B cell (primary cell): ENCODE measurements around the gene BCL2L1. TPM values are rescaled to one million over a fixed set of nuclear protein-coding genes. Genes with fewer than 3 reads are reported as not detected.

Experiments
- ATAC-seq: fragments of 200-7000 bp; cut with Tn5 transposase; one replicate; pipeline ENCODE4 v1.10.0; 2021; ENCODE audit warnings: low read depth, mild to moderate bottlenecking, moderate number of reproducible peaks, moderate library complexity
- CTCF ChIA-PET: fragments of 350-600 bp; sonication (Branson Sonifier 250); formaldehyde crosslinking; loops from one replicate; lab custom pipeline; 2021; ENCODE audit warnings: antibody characterized with exemption, inconsistent platforms; lab: Charles Lee
- POLR2A ChIA-PET: fragments of 350-600 bp; sonication (Branson Sonifier 250); formaldehyde crosslinking; loops from one replicate; lab custom pipeline; 2021; ENCODE audit warnings: antibody characterized with exemption; lab: Charles Lee
- DNase-seq: peaks from one replicate; pipeline ENCODE4 v3.0.0; 2013
- H2AFZ ChIP-seq: 2 replicates; pipeline ENCODE4 v1.6.1; 2012; ENCODE audit warnings: mild to moderate bottlenecking, low read depth, low read length; ENCODE audit not compliant: insufficient read depth, poor library complexity, severe bottlenecking
- H3K27ac ChIP-seq, 2 donors: 1 replicate in 1 of 2; 2 replicates in 1 of 2; pipeline ENCODE4 v1.5.1; 2012 to 2013; ENCODE audit warnings: low read length in 2 of 2, mild to moderate bottlenecking in 2 of 2, moderate library complexity in 1 of 2
- H3K27me3 ChIP-seq, 4 experiments: fragments of 200-600 bp in 1 of 4; sonication (generic) in 1 of 4; replicated peaks in 1 of 4; 1 replicate in 2 of 4; 2 replicates in 2 of 4; pipeline versions ENCODE4 v1.6.1 to v1.7.0; 2013 to 2016; ENCODE audit warnings: low read length in 3 of 4, mild to moderate bottlenecking in 2 of 4, mixed read lengths in 1 of 4, moderate library complexity in 1 of 4; ENCODE audit not compliant: insufficient read depth in 4 of 4, control insufficient read depth in 3 of 4; ENCODE audit errors: control extremely low read depth in 1 of 4
- H3K36me3 ChIP-seq, 2 experiments: replicated peaks in 1 of 2; 1 replicate in 1 of 2; 2 replicates in 1 of 2; pipeline versions ENCODE4 v1.6.1 to v1.7.1; 2013; ENCODE audit warnings: low read length in 1 of 2; ENCODE audit not compliant: insufficient read depth in 2 of 2, control insufficient read depth in 1 of 2; ENCODE audit errors: control extremely low read depth in 1 of 2, extremely low read depth in 1 of 2
- H3K4me1 ChIP-seq, 2 donors: fragments of 200-600 bp in 1 of 2; sonication (generic) in 1 of 2; 1 replicate in 1 of 2; 2 replicates in 1 of 2; pipeline versions ENCODE4 v1.5.1 to v1.6.1; 2013 to 2017; ENCODE audit warnings: low read length in 2 of 2; ENCODE audit not compliant: control insufficient read depth in 2 of 2, insufficient read depth in 2 of 2
- H3K4me2 ChIP-seq: replicated peaks from 2 replicates; pipeline ENCODE3; 2012; ENCODE audit warnings: mild to moderate bottlenecking, low read depth, low read length; ENCODE audit not compliant: poor library complexity, severe bottlenecking
- H3K4me3 ChIP-seq, 5 experiments: fragments of 200-600 bp in 1 of 5; sonication (generic) in 1 of 5; 1 replicate in 3 of 5; 2 replicates in 2 of 5; pipeline versions ENCODE4 v1.5.1 to v1.7.0; 2011 to 2016; ENCODE audit warnings: low read length in 4 of 5, mild to moderate bottlenecking in 4 of 5, low read depth in 2 of 5, control low read depth in 1 of 5, moderate library complexity in 1 of 5; ENCODE audit not compliant: insufficient read depth in 1 of 5; ENCODE audit errors: control extremely low read depth in 1 of 5, extremely low read depth in 1 of 5
- H3K79me2 ChIP-seq: fragments of 200-600 bp; sonication (generic); one replicate; pipeline ENCODE4 v1.6.0; 2016; ENCODE audit warnings: low read length; ENCODE audit not compliant: control insufficient read depth, insufficient read depth
- H3K9ac ChIP-seq: fragments of 200-600 bp; sonication (generic); 2 replicates; pipeline ENCODE4 v1.6.1; 2017; ENCODE audit warnings: mild to moderate bottlenecking, low read length, moderate library complexity
- H3K9me3 ChIP-seq, 3 donors: one replicate each; pipeline versions ENCODE4 v1.6.1 to v1.7.1; 2013; ENCODE audit warnings: low read length in 2 of 3; ENCODE audit not compliant: control insufficient read depth in 2 of 3, insufficient read depth in 1 of 3; ENCODE audit errors: control extremely low read depth in 1 of 3
- H4K20me1 ChIP-seq: 2 replicates; pipeline ENCODE4 v1.6.0; 2012; ENCODE audit warnings: mild to moderate bottlenecking, low read length; ENCODE audit not compliant: insufficient read depth, control insufficient read depth, poor library complexity, severe bottlenecking
- H3K27ac Mint-ChIP-seq: one replicate; pipeline ENCODE4 v1.8.0; 2021; ENCODE audit warnings: mixed read lengths
- H3K27me3 Mint-ChIP-seq: one replicate; pipeline ENCODE4 v1.8.0; 2021; ENCODE audit warnings: mixed read lengths
- H3K4me1 Mint-ChIP-seq: one replicate; pipeline ENCODE4 v1.8.0; 2021; ENCODE audit warnings: mixed read lengths
- H3K4me3 Mint-ChIP-seq: one replicate; pipeline ENCODE4 v1.8.0; 2021; ENCODE audit warnings: mixed read lengths
- H3K9me3 Mint-ChIP-seq: one replicate; pipeline ENCODE4 v1.8.0; 2022; ENCODE audit warnings: mixed read lengths; ENCODE audit not compliant: insufficient read depth
- CTCF ChIP-seq: fragments of 200-600 bp; IDR thresholded peaks from one replicate; pipeline ENCODE4 v1.8.0; 2022; ENCODE audit warnings: antibody characterized with exemption, mild to moderate bottlenecking
- EZH2 ChIP-seq: IDR thresholded peaks from 2 replicates; pipeline ENCODE4 v1.6.1; 2012; ENCODE audit warnings: borderline replicate concordance, low read depth, mild to moderate bottlenecking, moderate library complexity, low read length; ENCODE audit not compliant: insufficient read depth, poor library complexity, severe bottlenecking
- WGBS: methylation state at CpG from one replicate; pipeline ENCODE4 v1.1.5; 2013; ENCODE audit warnings: missing lambda C conversion rate; ENCODE audit not compliant: insufficient coverage; 5-methylcytosine and 5-hydroxymethylcytosine counted together
- intact Hi-C: fragments of 100-400 bp; cut with micrococcal nuclease; formaldehyde crosslinking; loops from one replicate; pipeline ENCODE4 v1.10.0; 2022
- polyA plus RNA-seq: library from polyadenylated mRNA; depleted of rRNA; stranded (reverse); fragments of >200 nt; gene quantifications from 2 replicates; pipeline ENCODE4 v1.2.3, GENCODE V29; 2012
- total RNA-seq, 2 donors: library from RNA; stranded (reverse); fragments of 120-200 nt in 1 of 2; gene quantifications; 1 replicate in 1 of 2; 2 replicates in 1 of 2; pipeline versions ENCODE4 v1.2.3 to v1.2.4, GENCODE V29; 2013 to 2022

Gene BCL2L1
- total and polyA plus RNA-seq, 2 donors (not counting 1 experiment from before 2014, with no cell fraction given): 10.1 to 33.0 TPM

DNA sequence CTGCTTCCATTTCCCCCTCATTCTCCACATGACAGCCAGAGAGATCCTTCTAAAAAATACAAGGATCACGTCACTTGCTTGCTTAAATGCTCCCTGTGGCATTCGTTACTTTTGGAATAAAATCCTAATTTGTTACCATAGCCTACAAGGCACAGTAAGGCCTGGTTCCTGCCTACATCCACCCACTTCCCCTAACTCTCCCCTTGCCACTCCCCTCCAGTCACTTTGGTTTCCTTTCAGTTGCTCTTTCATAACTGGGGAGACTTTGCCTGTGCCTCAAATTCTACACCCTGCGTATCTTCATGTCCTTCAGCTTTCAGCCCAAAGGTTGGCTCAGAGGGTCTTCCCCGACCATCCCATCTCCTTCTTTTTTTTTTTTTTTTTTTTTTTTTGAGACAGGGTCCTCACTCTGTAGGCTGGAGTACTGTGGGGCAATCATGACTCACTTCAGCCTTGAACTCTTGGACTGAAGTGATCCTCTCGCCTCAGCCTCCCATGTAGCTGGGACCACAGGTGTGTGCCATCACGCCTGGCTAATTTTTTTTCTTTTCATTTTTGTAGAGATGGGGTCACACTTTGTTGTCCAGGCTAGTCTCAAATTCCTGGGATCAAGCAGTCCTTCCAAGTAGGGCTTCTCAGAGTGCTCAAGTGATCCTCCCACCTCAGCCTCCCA is 105.1 kb downstream of the BCL2L1 start:
- peak; percentile 51 for DNase-seq
- CTCF ChIA-PET: interaction anchor here (1.3 to 16.3 kb wide), 2 partner anchors 44 to 60 kb away, joined by 4 to 587 read pairs; no protein-coding TSS in a partner anchor
- H3K79me2 ChIP-seq: no peaks in the 10 kb centered on the region
- no peak overlapping the region for H3K27ac ChIP-seq
- Mint-ChIP-seq H3K4me3 (peak overlapping the region; percentile 23), H3K4me1 (peaks cover 26% of the 10 kb centered on the region), H3K27ac (peak overlapping the region; percentile 38), H3K27me3 (no peaks in the 10 kb centered on the region), H3K9me3 (no peaks in the 10 kb centered on the region)
- no peak overlapping the region for H3K4me3 ChIP-seq
- H3K9ac ChIP-seq: no peak overlapping the region
- no peak for TF ChIP-seq EZH2
- no peak for TF ChIP-seq CTCF
- no peaks in the 10 kb centered on the region for H4K20me1 ChIP-seq
- intact Hi-C loops: no loop called here
- 41% methylated on average over 3 of the region's 6 CpGs for WGBS
- peak overlapping the region; percentile 20 for H2AFZ ChIP-seq
- no peak for ATAC-seq
- POLR2A ChIA-PET: no interaction called here
- H3K9me3 ChIP-seq: no peaks in the 10 kb centered on the region
- peak overlapping the region; percentile 54 for H3K4me2 ChIP-seq
- peaks cover 25% of the 10 kb centered on the region in 2 donors for H3K4me1 ChIP-seq
- no peaks in the 10 kb centered on the region for H3K27me3 ChIP-seq
- no peaks in the 10 kb centered on the region for H3K36me3 ChIP-seq

GRCh38 chr20:31615416-31615815 is 107.3 kb downstream of the BCL2L1 start:
- Histone ChIP-seq H3K27ac (no peak overlapping the region), H3K4me1 (peaks cover 10 to 12% of the 10 kb centered on the region in 2 donors), H2AFZ (no peak overlapping the region), H3K9ac (no peak overlapping the region), H3K4me2 (no peak overlapping the region), H3K79me2 (no peaks in the 10 kb centered on the region), H3K4me3 (no peak overlapping the region), H3K9me3 (no peaks in the 10 kb centered on the region), H4K20me1 (no peaks in the 10 kb centered on the region), H3K27me3 (peaks cover 0 to 7% (median 3%) of the 10 kb centered on the region in 4 experiments), H3K36me3 (no peaks in the 10 kb centered on the region)
- 100% methylated on average over 1 of the region's 8 CpGs for WGBS
- POLR2A ChIA-PET: no interaction called here
- Mint-ChIP-seq H3K27me3 (peaks cover 5% of the 10 kb centered on the region), H3K4me1 (peaks cover 12% of the 10 kb centered on the region), H3K9me3 (no peaks in the 10 kb centered on the region), H3K4me3 (no peak overlapping the region), H3K27ac (no peak overlapping the region)
- intact Hi-C loops: no loop called here
- TF ChIP-seq EZH2 (no peak), CTCF (no peak)
- DNase-seq (no peak), ATAC-seq (no peak)
- CTCF ChIA-PET: interaction anchor here (0.6 to 16.3 kb wide), 5 partner anchors 11 to 68 kb away, joined by 3 to 587 read pairs (median 3); a partner anchor contains a TSS
